Measurements from ENCODE around the gene C1orf35.

- no peak for TF ChIP-seq EZH2 (IDR thresholded peaks at IDR 0.05; ENCODE audit: low read length, unreplicated experiment)
- no peak for TF ChIP-seq CTCF (conservative IDR thresholded peaks at IDR 0.05; ENCODE audit: low read depth, low read length)
Measured at GRCh38 chr1:228144193-228144992, 41.3 kb upstream of the C1orf35 start.

All from PC-3 (cell line).